ENCODE results near the gene TPP2.

TPP2 gene

GRCh38 chr13:102650444-102650843 lies 53.7 kb downstream of the TPP2 start:
- DNase-seq (ENCODE audit: low read depth) = no peak
- no peak overlapping the region for H3K4me3 ChIP-seq (ENCODE audit: low read length)
- no peak for TF ChIP-seq CTCF (conservative IDR thresholded peaks at IDR 0.05; ENCODE audit: low read depth, low read length)

DNA sequence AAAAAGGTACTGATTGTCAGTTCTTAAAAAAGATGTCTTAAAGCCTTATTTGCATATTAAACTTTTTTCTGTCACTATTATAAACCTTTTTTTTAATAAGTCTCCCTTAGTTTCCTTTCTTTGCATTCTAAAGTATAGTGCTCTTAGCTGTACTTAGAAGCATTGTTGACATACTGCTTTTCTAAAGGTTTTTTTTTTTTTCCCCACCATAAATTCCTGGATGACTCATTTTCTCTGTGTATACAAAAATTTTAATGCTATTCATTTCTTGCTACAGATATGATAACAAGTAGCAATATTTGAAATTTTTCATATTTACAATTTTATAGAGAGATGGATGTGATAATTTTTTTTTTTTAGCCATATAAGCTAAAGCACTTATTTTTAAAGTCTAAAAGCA lies 54.6 kb downstream of the TPP2 start:
- no peak for TF ChIP-seq CTCF (conservative IDR thresholded peaks at IDR 0.05; ENCODE audit: low read depth, low read length)
- DNase-seq (ENCODE audit: low read depth) = no peak
- H3K4me3 ChIP-seq (ENCODE audit: low read length) = no peak overlapping the region

GRCh38 chr13:102651892-102652291 lies 55.1 kb downstream of the TPP2 start:
- no peak for TF ChIP-seq CTCF (conservative IDR thresholded peaks at IDR 0.05; ENCODE audit: low read depth, low read length)
- no peak for DNase-seq (ENCODE audit: low read depth)
- H3K4me3 ChIP-seq (ENCODE audit: low read length) = no peak overlapping the region

DNA sequence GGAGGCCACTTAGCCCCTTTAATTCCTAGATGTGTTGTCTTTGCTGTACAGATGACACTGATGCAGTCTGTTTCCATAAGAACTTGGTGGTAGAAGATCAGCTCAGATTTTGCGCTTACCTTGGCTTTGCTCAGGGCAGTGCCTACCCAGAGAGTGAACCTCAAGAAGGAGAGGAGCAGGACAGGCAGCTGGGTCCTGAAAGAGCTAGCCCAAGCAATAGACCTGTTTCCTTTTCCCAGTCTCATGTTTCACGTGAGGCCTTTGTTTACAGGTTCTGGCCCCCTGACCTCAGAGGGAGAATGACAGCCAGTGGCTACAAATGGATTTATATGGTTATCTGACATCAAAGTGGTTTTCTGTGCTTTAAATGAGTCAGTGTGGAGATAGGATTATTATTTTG lies 58.0 kb downstream of the TPP2 start:
- no peak for TF ChIP-seq CTCF (conservative IDR thresholded peaks at IDR 0.05; ENCODE audit: low read depth, low read length)
- no peak overlapping the region for H3K4me3 ChIP-seq (ENCODE audit: low read length)
- no peak for DNase-seq (ENCODE audit: low read depth)

DNA sequence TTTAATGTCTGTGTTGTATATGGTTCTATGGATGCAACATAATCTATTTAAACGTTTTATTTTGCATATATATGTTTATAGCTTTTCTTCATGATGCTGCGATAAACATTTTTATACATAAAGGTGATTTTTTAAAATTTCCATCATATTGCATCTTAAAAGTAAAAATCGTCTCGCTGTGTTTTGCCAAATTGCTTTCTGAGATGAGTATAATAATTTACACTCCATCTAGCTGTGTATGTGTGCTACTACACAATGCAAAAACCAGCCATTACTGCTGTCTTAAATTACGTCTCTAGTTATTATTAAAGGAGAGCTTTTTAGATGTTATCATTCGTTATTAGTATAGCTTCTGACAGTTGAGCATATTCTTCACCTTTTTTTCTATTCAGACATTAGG lies 60.8 kb downstream of the TPP2 start:
- DNase-seq (ENCODE audit: low read depth) = no peak
- peak; percentile 42 for TF ChIP-seq CTCF (conservative IDR thresholded peaks at IDR 0.05; ENCODE audit: low read depth, low read length)
- no peak overlapping the region for H3K4me3 ChIP-seq (ENCODE audit: low read length)

- DNase-seq (ENCODE audit: low read depth) = no peak
- no peak overlapping the region for H3K4me3 ChIP-seq (ENCODE audit: low read length)
- no peak for TF ChIP-seq CTCF (conservative IDR thresholded peaks at IDR 0.05; ENCODE audit: low read depth, low read length)
Observed at GRCh38 chr13:102658660-102659059, 61.9 kb downstream of the TPP2 start.

DNA sequence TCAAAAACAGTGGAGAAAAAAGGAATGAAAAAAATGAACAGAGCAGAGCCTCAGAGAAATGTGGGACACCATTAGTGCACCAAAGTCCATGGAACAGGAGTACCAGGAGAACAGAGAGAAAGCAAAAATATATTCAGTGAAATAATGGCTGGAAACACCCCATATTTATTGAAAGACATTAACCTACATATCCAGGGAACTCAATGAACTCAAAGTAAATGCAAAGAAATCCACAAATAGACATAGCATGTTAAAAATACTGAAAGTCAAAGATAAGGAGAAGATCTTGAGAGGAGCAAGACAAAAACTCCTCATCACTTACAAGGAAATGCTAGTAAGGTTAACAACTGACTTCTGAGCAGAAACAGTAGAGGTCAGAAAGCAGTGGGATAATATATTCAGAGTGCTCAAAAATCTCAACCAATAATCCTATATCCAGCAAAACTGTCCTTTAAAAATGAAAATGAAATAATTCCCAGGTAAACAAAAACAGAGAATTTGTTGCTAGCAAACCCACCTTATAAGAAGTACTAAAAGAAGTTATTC lies 62.5 kb downstream of the TPP2 start:
- H3K4me3 ChIP-seq (ENCODE audit: low read length) = no peak overlapping the region
- no peak for TF ChIP-seq CTCF (conservative IDR thresholded peaks at IDR 0.05; ENCODE audit: low read depth, low read length)
- no peak for DNase-seq (ENCODE audit: low read depth)

Measured in retinal pigment epithelial cell (primary cell).